ENCODE results near the gene VPS16.
"Not testable (repeated sequence)": the region's sequence is repeated elsewhere in the genome, so short reads cannot be mapped to it uniquely, and the experiment has no call there.

The VPS16 gene

GRCh38 chr20:2807929-2808328 is 32.6 kb upstream of the VPS16 start:
- not testable (repeated sequence) for ATAC-seq

- ATAC-seq: no peak
These were observed 30.9 kb upstream of the VPS16 start for GRCh38 chr20:2809690-2810089.

DNA sequence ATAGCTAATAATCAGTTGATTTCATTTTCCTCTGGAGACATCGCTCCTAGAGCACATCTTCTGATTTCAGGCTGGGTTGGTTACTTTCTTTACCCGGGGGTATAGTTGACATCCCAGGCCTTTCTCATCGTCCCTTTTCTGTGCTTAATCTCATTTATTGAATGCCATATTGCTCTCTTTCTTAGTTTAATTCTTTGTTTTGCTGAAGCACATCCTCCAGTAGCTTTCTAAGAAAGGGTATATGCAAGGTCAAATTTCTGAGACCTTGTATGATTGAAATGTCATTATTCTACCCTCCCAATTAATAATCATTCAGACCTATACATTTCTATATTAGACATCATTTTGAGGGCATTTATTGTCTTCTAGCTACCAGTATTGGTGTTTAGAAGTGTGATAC is 28.4 kb upstream of the VPS16 start:
- no peak for ATAC-seq

GRCh38 chr20:2814076-2814475 is 26.5 kb upstream of the VPS16 start:
- no peak for ATAC-seq

GRCh38 chr20:2814587-2815051 is 25.9 kb upstream of the VPS16 start, which contains the start of gene C20orf141:
Gene C20orf141 (plus strand): TSS chr20:2814987. CDS start chr20:2815185, 198 bp downstream.
- ATAC-seq: no peak

GRCh38 chr20:2815242-2815900 is 25.2 kb upstream of the VPS16 start:
- ATAC-seq: no peak

DNA sequence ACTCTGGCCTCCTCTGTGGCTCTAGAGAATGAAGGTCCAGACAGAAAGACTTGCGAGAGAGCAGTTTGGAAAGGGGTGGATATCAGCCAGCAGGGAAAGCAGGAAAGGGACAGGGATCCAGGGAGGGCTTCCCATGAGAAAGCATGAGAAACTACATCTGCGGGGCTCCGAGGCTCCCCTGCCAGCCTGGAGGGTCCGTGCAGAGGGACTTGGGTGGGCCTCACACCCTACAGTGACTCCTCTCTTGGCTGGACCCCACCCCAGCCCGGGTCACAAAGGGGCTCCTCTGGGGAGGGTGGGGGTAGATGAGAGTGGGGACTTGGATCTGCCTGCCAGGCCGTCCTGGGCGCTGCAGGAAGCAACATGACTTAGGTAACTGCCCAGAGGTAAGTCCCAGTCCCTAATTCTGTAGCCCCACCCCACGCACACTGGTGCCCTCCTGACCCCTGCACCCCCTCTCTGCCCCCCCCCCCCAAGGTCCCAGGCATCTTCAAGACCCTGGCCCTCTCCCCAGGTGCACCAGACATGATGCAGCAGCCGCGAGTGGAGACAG is 24.4 kb upstream of the VPS16 start, which contains the start of gene TMEM239:
TSS of gene TMEM239 (plus strand) at position 335 of the 553 bp plus-strand sequence. CDS start at position 526, 191 bp downstream.
- ATAC-seq: no peak

- ATAC-seq: no peak
These were observed 23.8 kb upstream of the VPS16 start for GRCh38 chr20:2816583-2817340.

DNA sequence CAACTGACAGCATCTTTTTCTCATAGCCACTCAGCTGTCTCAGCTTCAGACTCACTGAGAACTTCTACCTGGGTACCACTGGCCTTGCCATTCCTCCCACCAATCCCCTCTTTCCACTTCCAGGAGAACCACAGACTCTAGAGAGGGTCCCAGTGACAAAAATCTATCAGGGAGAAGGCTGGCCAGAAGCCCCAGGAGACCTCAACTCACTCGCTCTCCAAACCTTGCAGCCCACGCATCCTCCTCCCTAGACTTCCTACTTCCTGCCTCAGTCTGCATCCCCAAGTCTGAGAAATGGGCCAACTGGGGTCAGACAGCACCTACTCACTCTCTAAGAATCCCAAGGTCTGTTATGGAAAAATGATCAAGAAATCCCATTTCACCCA is 23.2 kb upstream of the VPS16 start:
- no peak for ATAC-seq

DNA sequence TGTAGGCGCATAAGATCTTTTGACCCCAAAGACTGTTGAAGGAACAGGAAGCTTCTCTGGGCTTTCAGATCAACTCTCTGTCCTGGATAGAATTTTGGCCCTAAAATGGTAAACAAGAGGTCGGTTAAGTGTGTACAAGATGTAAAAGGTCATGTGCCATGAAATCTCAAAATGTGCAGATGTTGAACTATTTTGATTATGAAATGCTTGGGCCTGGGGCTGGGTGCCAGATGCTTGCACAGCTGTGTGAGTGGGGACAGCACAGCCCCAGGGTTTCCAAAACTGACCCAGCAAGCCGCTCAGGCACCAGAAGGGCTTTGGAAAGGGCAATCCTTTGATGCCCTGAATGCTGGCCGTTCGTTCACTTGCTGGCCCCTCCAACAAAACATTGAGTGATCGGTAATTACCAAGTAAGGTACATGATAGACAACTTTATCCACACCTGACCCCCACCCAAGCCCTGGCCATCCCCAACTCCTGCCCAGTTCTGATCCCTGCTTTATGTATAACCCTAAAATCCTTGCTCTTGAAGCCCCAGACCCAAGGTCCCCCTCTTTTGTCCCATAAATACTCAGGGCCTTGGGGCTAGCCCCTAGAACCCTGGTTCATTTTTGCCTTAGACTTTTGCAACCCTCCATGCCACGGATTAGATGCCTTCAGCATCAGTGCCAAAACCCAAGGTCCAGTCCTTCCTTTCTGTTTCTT is 22.5 kb upstream of the VPS16 start:
- ATAC-seq: no peak

DNA sequence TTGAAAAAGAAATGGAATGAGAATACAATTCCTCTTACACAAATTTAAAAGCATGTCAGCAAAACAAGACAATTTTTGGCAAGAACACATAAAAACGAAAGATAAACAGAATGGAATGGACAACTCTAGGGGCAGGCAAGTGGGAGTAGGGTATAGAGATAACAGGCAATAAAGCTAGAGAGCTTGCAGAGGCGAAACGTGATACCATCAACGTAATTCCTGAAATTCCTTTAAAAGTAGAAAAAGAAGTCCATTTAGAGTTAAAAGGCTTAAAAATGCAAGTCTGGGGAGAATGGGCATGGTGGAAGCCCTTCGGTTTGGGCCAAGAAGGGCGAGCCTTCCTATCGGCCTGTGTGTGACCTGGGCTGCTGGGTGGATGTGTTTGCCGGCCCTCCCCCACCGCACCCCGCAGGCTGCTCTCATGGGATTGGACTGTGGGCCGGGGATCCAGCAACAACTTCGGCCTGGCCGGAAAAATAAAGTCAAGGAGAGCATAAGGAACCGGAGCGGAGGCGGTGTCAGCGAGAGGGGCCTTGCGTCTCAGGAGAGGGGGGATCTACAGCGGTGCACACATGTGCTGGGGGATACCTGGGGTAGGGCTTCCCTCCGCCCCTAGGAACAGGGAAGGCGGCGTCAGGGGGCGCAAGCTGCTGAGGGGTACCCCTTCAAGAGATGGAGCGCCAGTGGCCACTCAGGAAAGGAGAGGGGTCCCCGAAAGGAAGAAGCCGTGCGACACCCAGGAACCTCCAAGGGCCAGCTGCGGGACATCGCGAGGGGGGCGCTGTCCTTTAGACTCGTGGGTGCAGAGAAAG is 20.3 kb upstream of the VPS16 start:
- ATAC-seq: no peak

DNA sequence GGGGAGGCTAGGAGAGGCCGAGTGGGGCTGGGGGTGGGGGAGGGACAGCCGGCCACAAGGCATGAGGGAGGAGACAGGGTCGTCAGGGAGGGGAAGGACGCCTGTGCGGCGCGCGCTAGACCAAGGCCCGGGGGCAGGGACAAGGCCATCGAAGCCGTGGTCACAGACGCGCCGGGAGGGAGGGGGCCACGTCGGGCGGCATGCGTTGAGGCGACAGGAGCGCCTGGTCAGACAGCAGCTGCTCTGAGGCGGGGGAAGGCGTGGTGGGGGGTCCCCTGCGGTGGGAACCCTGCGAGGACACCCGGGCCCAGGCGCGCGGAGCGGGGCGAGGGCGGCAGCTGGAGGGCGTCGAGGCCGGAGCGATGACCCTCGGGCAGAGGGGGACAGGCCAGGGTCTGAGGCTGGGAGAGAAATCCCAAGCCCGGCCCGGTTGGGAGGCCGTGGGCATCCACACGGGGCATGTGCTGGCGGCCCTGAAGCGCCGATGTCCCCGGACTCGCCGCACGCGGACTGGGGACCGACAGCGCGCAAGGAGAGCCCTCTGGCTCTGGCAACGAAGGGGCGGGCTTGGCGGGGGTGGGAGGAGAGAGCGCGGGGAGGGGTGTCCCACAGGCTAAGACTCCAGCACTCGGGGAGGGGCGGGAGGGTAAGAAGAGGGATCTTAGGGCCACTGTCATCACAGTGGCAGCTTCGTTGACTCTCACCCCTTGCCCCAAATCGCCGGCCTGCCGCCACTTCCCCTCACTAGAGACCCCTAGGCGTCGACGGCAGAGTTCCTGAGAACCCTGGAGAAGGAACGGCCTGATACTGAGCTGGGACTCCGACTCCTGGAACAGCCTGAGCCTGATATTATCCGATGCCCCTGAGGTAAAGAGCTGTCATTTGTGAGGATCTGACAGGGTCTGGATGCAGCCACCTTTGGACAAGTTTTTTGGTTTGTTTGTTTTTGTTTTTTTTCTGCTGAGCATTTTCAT is 19.4 kb upstream of the VPS16 start:
- ATAC-seq: no peak

DNA sequence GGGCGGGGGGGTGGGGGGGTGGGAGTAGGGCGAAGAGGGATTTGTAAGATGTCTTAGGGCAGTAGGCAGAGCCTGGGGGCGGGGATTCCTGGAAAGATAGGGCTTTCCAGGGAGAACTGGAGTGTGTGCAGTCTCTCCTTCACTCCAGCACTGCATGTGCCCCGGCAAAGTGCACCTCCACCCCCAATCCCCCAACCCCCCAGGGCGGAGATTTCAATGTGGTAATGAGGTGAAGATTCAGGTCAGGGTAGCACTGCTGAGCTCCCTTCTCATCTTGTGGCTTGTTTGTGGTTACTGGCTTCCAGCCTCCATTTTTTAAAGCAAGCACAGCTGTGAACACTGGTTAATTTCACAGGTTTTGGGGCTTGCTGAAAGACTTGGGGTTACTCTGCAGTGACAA is 18.5 kb upstream of the VPS16 start:
- ATAC-seq: peak in 1 of 2 donors; percentile 33

DNA sequence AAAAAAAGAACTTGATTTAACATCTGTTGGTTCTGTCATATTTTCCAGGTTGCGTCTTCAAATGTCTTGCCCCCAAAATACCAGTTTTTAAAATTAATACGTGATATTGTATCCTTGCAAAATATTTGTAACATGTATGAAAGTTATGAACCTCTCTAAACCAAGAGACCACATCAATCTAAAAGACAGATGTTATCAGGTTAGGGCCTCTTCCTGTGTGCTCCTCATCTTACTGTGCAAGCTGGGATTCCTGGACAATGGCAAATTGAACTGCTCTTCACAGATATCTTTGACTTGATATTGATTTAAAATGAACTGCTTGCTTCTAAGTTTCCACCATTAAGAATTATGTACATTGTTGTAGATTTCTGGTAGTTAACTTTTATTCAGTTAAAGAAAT is 14.8 kb upstream of the VPS16 start:
- ATAC-seq: no peak

DNA sequence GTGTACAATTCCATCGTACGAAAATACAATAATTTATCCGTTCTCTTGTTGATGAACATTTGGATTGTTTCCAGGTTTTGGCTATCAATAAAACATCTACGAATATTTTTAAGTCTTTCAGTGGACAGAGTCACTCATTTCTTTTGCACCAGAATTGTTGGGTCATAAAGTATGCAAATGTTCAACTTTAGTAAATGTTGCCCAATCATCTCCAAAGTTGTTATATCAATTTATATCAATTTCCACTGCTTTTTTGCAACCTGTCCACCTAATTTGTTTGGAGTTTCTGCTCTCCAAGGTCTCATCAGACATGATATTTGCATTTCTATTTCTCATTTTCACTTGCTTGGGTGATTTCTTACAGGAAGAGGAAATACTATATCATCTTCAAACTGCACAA is 13.9 kb upstream of the VPS16 start:
- no peak for ATAC-seq

DNA sequence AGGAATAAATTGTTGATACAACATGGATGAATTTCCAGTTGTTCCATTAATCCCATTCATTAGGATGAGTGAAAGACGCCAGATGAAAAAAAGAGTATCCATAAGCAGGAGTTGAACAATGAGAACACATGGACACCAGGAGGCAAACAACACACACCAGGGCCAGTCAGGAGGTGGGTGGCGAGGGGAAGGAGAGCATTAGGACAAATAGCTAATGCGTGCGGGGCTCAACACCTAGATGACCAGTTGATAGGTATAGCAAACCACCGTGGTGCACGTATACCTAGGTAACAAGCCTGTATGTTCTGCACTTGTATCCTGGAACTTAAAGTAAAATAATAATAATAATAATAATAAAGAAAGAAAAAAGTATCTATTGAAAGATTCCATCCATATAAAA is 11.2 kb upstream of the VPS16 start:
- ATAC-seq: no peak

- not testable (repeated sequence) for ATAC-seq
These were observed 9.3 kb upstream of the VPS16 start for GRCh38 chr20:2831206-2831605.

GRCh38 chr20:2833761-2834160 is 6.8 kb upstream of the VPS16 start:
- ATAC-seq: no peak

DNA sequence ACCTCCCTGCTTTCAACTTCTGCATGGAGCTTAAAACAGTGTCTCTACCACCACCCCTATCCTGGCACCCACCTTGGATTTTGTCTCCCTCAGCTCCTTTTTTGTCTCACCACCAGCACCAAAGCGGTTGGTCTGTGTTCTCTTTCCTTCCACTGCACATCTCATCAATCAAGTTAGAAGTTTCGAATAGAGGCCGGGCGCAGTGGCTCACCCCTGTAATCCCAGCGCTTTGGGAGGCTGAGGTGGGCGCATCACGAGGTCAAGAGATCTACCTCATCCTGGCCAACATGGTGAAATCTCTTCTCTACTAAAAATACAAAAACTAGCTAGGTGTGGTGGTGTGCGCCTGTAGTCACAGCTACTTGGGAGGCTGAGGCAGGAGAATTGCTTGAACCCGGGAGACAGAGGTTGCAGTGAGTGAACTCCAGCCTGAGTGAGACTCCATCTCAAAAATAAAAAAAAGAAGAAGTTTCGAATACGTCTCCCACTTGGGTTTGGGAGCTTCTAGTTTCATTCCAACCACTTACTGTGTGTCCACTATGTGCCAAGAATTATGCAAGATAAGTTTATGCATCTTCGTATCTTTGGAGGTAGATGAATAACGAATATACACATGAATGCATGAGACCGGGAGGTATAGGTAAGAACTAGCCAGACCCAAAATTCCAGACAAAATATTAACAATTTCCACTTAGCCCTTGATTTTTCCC is 6.0 kb upstream of the VPS16 start:
- no peak for ATAC-seq

DNA sequence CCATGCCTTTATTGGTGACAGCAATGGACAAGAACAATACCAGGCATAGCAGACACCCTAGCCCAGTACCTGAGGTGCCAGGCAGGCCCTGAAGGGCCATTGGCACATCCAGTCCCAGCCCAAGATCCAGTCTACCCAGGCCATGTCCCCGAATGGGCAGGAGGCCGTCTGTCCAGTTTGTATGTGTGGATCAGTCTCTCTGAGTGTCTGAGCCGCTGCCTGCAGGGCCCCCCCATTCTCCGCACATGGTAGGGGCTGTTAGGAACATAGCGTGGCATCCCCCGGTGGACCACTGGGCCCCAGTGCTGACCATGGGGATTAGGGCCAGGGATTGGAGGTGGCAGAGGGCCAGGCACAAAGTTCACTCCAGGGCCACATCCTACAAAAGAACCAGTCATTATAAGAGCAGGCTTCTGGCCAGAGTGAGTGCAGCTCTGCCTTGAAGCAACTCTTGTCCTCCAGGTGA is 5.2 kb upstream of the VPS16 start:
- no peak for ATAC-seq

All from activated CD4-positive, CD25-positive, alpha-beta regulatory T cell treated with anti-CD3 and anti-CD28 coated beads, Interleukin-2, amount 50 U/mL, for 24 hours (primary cell).